H1 (cell line): ENCODE results near the gene FGF1. TPM values are rescaled to one million over a fixed set of nuclear protein-coding genes. Genes with fewer than 3 reads are reported as not detected.

Experiments used
- CBX5 ChIP-seq: fragments of 300-800, 300-1000 bp; sonication (generic); IDR thresholded peaks from 2 replicates; pipeline ENCODE4 v1.7.1; 2016; ENCODE audit warnings: antibody characterized with exemption, low read length, low read depth
- EZH2 ChIP-seq: fragments of 200-600 bp; sonication (generic); IDR thresholded peaks from 2 replicates; pipeline ENCODE4 v1.7.1; 2012; ENCODE audit warnings: low read depth, mild to moderate bottlenecking, moderate library complexity, low read length, inconsistent platforms; ENCODE audit not compliant: severe bottlenecking
- KDM1A ChIP-seq: fragments of 200-600, 300-600 bp; sonication (generic); IDR thresholded peaks from 2 replicates; pipeline ENCODE4 v1.7.1; 2016; ENCODE audit warnings: mild to moderate bottlenecking, low read length, borderline replicate concordance
- POLR2AphosphoS5 ChIP-seq: IDR thresholded peaks from 2 replicates; pipeline ENCODE4 v1.6.1; 2011; ENCODE audit warnings: low read depth, low read length
- polyA plus RNA-seq, 7 experiments: library from polyadenylated mRNA; depleted of rRNA in 3 of 7; stranded (reverse) in 5 of 7; unstranded in 2 of 7; fragments of >200 nt in 5 of 7; fragments of 200-250 nt in 2 of 7; gene quantifications; 1 replicate in 5 of 7; 2 replicates in 1 of 7; 4 replicates in 1 of 7; pipeline versions ENCODE4 v1.2.1 to v1.2.3, GENCODE V29; 2011 to 2013; ENCODE audit warnings: missing spikeins in 2 of 7, mixed read lengths in 2 of 7
- total RNA-seq: library from RNA; stranded (reverse); fragmentation: NEBNext Ultra II Directional; extraction: Animal tissue kit (Norgen Biotek cat#: 25700); gene quantifications from 2 replicates; pipeline ENCODE4 v1.2.1, GENCODE V29; 2021

Gene FGF1
- total and polyA plus RNA-seq, 2 of the 8 experiments (the other 6 are each of a cell fraction or from before 2014, with no cell fraction given) = 0.30 to 0.50 TPM

DNA sequence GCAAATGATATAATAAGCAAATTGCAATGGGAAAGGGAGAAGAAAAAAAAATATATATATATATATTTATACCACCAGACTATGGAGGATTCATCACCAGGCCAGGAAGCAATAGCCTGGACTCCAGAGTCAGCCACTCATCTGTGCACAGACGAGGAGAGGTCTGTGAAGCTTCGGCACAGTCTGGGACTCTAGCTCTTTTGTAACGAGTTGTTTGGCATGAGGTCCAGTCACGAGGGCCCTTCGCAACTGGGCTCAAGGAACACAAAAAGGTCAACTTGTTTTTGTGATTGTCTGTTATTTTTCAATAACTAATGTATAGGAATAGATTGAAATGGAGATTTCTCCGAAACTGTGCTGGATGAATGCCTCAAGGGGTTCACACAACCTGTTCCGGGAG, 14.7 kb upstream of the FGF1 start (continued):
- TF ChIP-seq CBX5 = no peak
- TF ChIP-seq KDM1A = no peak
- TF ChIP-seq EZH2 = no peak
- no peak for TF ChIP-seq POLR2AphosphoS5
